Fibroblast of villous mesenchyme (primary cell): Measurements from ENCODE around the gene TEAD1. TPM values are rescaled to one million over a fixed set of nuclear protein-coding genes. Genes with fewer than 3 reads are reported as not detected.

Experiments used
- DNase-seq: peaks from one replicate; pipeline ENCODE4 v3.0.0-alpha.2; 2010; ENCODE audit warnings: low read depth
- H3K4me3 ChIP-seq: 2 replicates; pipeline ENCODE4 v1.5.1; 2011; ENCODE audit warnings: low read depth, mild to moderate bottlenecking, low read length
- small RNA-seq: library from RNA; depleted of rRNA; stranded (forward); fragments of <200 nt; gene quantifications from one replicate; pipeline ENCODE3, GENCODE V24; 2012
- total RNA-seq: library from RNA; depleted of rRNA; stranded (reverse); fragments of >200 nt; gene quantifications from 2 replicates; pipeline ENCODE4 v1.2.3, GENCODE V29; 2012
- TF ChIP-seq, protein P1 (sequence below): IDR thresholded peaks from 2 replicates; pipeline ENCODE4 v1.5.1; 2012; ENCODE audit warnings: low read depth, mild to moderate bottlenecking, low read length; ENCODE audit not compliant: insufficient read depth

Gene TEAD1
- total RNA-seq, 1 donor: 244 TPM

DNA sequence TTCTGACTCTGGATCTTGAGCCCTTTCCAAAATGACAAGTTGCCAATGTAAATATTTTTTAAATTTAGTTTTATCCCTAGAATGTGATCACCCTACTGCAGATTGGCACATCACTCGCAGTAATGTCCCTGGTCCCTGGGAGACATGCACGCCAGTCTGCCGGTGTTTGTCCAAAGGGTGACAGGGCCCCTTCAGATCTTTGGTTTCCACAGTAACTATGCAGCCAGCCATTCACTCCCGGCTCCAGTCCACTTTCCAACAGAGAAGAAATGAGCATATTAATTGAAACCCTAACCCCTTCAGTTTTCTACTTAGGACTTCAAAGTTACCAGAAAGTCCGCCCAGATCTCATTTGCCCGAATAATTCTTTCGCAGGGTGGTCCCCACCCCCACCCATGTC lies 309.1 kb downstream of the TEAD1 start:
- TF ChIP-seq, protein P1, sequence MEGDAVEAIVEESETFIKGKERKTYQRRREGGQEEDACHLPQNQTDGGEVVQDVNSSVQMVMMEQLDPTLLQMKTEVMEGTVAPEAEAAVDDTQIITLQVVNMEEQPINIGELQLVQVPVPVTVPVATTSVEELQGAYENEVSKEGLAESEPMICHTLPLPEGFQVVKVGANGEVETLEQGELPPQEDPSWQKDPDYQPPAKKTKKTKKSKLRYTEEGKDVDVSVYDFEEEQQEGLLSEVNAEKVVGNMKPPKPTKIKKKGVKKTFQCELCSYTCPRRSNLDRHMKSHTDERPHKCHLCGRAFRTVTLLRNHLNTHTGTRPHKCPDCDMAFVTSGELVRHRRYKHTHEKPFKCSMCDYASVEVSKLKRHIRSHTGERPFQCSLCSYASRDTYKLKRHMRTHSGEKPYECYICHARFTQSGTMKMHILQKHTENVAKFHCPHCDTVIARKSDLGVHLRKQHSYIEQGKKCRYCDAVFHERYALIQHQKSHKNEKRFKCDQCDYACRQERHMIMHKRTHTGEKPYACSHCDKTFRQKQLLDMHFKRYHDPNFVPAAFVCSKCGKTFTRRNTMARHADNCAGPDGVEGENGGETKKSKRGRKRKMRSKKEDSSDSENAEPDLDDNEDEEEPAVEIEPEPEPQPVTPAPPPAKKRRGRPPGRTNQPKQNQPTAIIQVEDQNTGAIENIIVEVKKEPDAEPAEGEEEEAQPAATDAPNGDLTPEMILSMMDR: no peak
- DNase-seq: no peak
- H3K4me3 ChIP-seq: no peak overlapping the region

DNA sequence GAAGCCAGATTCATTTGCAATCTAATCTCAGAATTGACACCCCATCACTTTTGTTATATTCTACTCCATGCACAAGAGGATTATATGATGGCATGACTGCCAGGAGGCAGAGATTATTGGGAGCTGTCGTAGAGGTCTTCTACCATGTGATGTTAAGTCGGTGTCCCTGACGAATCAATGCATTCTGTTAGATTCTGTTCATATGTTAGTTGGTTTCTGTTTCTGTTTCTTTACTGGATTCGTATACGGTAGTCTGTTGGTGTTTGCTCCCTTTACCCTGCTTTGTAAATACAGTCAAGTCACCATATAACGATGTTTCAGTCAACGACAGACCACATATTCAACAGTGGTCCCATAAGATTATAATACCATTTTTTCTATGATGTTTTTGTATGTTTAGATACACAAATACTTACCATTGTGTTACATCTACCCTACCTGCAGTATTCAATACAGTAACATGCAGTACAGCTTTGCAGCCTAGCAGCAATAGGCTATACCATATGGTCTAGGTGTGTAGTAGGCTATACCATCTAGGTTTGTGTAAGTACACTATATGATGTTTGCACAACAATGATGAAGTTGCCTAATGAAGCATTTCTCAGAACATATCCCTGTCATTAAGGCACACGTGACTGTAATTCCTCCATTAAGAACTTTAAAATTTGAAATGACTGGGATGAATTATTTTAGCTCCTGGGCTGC lies 312.1 kb downstream of the TEAD1 start:
- no peak for DNase-seq

DNA sequence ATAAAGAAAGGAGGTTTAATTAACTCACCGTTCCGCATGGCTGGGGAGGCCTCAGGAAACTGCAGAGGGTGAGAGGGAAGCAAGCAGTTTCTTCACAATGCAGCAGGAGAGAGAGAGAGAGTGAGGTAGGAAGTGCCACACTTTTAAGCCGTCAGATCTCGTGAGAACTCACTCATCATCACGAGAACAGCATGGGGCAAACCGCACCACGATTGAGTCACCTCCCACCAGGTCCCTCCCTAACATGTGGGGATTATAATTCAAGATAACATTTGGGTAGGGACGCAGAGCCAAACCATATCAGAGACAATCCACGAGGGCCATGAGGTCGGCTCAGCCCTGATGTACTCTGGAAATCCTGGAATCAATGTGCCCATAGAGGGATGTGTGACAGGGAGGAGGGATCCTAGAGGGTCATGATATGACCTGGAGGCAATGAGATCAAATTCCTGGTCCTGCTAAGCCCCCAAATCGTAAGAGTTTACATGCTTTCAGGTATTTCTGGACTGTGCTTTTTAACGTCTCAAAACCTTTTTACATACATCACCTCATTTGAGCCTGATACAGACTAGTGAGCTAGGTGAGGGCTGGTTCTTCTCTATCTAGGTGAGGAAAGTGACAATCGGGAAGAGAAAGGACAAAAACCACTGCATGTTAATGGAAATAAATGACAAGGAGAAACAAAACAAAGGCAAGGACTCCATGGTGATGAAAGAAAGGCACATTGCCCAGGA lies 315.4 kb downstream of the TEAD1 start:
- TF ChIP-seq, protein P1: no peak
- H3K4me3 ChIP-seq: no peak overlapping the region
- DNase-seq: no peak

More for the DNA sequence above, 312.1 kb downstream of the TEAD1 start:
- H3K4me3 ChIP-seq: peak overlapping the region; percentile 31
- TF ChIP-seq, protein P1: no peak

DNA sequence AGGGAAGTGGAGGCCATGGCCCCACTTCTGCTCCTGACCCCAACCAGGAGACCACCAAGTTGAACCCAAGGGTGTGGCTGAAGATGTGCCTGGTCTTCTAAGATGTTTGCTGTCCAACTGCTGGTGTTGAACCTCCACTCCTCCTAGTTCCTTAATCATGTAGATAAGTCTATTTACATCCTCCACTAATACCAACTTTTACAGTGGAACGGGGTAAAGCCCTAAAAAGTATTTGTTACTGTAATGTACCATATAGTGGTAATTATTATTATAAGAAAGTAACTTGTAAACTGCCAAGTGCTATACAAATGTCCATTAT lies 315.9 kb downstream of the TEAD1 start:
- H3K4me3 ChIP-seq: no peak overlapping the region
- TF ChIP-seq, protein P1: no peak

DNA sequence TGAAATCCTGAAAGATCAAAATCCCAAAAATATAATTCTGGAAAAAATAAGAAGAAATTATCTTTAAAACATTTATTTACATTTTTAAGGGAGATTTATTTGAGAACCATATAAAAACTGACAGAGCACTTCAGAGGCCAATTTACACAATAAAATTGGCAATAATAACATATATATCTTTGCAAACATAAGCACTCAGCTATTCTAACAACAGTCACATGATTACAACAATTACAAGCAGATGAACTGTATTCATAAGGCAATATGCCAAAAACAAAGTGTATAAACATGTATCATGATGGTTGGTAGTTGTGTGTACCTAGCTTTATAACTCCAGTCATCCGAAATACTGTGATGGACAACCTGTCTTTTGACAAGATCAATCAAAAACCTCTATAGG lies 317.2 kb downstream of the TEAD1 start:
- H3K4me3 ChIP-seq: no peak overlapping the region
- TF ChIP-seq, protein P1: no peak
- no peak for DNase-seq

More for the DNA sequence above, 315.9 kb downstream of the TEAD1 start:
- DNase-seq: no peak

DNA sequence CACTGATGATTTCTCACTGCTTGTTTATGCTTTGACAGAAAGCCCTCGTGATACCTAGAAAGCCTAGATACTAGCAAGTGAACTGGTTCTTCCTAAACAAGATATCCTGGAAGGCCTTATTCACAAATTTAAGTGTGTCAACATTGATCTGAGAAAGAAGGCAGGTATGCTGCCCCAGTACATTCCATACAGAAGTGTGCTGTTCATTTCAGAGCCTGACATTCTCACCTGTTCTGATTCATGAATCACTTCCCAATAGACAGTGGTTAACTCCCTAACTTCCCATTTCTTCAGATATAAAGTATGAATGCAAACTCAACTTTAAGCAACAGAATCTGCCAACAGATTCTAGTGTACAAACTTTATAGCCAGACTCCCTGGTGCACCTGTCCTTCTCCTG lies 319.4 kb downstream of the TEAD1 start:
- TF ChIP-seq, protein P1: no peak
- no peak overlapping the region for H3K4me3 ChIP-seq
- DNase-seq: no peak

Small RNAs within 50 kb of the gene (small RNA-seq; reads per million reads assigned to genes)
- not detected for gene RF00424
